OCI-LY7 (cell line): ENCODE results near the gene EDN3.

Source experiments
- CTCF ChIP-seq: fragments of 200-600 bp; sonication (generic); conservative IDR thresholded peaks from 2 replicates; pipeline ENCODE4 v1.5.1; 2014; ENCODE audit warnings: mild to moderate bottlenecking, antibody characterized with exemption, low read length, moderate library complexity, mixed read lengths
- EZH2phosphoT487 ChIP-seq: fragments of 200-600 bp; sonication (generic); IDR thresholded peaks from 2 replicates; pipeline ENCODE4 v1.6.1; 2018; ENCODE audit warnings: low read depth, borderline replicate concordance, mild to moderate bottlenecking, mixed run types, antibody characterized with exemption, low read length, moderate library complexity, mixed read lengths

DNA sequence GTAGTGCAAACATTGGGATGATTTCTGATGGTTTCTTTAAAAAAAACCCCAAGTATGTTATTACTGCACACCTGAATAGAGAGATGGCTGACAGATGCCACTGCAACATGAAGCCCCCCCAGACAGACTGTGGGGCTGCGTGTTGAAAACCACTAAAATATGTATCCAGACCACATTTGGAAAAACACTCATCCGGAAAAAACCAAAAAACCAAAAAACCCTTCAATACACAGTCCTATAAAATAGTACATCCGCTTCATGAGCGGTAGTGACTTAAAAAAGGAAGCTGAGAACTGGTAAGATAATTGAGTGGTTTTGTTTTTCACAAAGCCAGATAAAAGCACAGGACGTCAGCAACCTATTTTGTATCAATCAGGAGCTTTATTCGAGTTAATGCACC is 47.1 kb upstream of the EDN3 start:
- no peak for TF ChIP-seq EZH2phosphoT487
- no peak for TF ChIP-seq CTCF
